Measurements from ENCODE around the gene FGF3.

Gene FGF3

DNA sequence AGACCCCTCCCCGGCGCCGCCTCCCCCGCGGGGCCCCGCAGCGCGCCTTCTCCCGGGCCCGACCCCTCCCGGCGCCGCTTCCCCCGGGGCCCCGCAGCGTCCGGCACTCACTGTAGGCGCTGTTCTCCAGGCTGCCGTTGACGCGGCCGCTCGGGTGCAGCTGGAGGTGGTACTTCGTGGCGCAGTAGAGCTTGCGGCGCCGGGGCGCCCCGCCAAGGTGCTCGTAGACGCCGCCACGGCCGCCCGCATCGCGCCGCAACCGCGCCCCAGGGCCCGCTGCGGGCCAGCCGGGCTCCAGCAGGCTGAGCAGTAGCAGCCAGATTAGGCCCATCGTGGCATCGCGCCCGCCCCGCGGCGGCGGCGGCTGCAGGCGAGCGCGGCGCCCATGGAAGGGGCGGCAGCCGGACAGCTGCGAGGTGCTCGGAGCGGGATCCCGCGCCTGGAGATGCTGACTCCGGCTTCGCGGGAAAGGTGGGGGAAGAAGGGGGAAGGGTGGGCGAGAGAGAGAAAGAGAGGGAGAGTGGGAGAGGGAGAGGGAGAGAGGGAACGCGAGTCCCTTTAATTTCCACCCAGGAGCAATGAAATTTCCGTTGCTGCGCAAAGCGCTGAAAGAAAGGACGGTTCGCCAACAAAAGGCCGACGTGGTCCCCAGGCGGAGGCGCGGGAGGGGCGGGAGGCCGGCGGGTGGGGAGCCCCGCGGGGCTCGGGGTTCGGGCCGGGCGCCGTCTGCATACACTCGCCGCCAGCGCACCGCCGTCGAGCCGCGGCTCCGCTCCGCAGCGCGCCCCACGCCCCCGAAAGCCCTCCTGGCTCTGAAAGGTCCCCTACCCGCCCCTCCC, at the start of gene FGF3:
TSS of gene FGF3 (minus strand) at position 814 of the 839 bp plus-strand sequence. CDS start at position 331, 483 bp downstream.
- no peak for DNase-seq (ENCODE audit: low read depth)

DNA sequence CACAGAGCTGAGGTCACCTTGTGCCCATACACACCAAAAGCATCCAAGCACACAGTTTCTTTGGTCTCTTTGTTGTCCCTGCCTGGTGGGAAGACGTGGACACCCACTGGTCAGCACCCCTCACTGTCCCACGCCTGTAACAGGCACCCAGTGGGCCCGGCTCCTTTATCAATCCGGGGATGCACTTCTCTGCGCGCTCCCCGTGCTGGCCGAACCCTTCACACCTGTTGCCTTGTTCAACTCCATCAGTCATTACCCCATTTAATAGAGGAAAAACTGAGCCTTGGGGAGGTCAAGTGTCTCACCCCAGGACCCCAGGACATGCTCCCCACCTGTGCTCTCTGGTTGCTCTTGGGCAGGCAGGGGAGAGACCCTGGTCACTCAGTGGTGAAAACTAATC, 49.7 kb upstream of the FGF3 start:
- no peak for DNase-seq (ENCODE audit: low read depth)

DNA sequence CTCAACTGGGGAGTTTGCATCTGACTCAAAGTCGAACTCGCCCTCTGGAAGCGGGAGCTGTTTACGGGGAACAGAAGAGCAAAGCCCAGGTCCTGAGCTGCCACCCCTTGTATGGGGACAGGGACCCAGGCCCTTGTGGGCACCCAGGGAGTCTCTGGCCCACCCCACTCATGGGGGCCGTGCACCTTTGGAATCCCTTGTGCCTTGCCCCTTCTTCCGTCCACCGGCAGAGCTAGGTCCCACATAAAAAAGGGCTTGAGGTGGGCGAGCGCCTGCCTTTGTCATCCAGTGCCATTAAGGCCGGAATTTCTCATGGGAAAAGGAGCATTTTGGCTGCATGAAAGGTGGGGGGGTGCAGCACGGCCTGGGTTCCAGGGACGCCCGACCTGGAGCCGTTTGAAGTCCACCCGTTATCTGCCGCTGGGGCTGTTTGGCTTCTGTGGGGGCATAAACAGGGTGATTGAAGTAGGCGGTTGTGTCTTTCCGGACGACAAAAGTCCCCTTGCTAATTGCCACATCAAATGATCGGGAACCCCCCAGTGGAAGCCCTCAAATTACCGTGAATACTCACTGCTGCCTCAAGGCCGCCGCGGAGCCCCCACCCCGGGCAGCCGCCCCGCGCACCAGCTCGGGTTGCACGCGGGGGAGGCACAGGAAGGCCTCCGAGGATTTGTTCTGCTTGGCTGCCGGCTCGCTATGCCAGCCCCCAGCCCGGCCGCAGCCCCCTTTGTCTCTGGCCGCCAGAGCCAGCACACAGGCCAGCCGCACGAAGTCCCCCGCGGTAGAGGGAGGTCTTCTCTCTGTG, 49.0 kb upstream of the FGF3 start:
- DNase-seq (ENCODE audit: low read depth): no peak

DNA sequence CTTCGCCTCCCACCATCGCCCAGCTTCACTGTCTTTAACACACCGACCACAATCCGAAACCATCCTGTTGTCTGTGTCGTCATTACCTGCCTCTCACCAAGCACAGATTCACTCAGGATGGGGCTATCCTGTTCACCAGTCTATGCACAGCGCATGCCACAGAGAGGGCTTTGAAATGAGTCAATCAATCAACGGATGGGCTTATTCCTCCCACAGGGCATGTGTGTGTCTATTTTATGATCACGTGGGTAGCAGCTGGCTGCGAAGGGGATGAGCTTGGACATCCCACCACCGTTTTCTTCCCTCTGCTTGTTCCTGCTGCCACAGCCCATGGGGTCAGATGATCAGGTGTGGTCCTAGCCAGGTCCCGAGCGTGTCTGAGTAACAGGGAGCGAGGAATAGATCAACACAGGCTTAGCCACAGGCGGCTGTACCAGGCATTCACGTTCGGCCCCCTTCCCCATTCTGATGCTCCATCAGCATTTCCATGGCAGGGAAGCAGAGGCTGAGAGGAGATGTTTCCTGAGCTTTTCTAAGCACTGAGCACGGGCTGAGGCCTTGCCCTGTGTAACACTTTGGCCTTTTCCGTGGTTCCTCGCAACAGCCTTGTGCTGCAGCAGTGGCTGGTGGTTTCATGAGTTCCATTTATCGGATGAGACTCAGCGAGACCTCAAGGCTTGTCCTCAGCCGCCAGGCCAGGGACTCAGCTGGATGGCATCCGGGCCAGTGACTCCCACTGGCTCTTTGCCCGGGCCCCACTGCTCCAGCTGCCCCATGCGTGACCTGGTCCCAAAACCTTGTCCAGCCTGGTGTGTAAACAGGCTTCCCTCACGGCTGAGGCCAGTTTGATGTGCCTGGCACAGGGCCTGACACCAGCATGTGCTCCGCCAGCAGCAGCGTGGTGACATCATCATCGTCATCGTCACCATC, 48.1 kb upstream of the FGF3 start:
- no peak for DNase-seq (ENCODE audit: low read depth)

DNA sequence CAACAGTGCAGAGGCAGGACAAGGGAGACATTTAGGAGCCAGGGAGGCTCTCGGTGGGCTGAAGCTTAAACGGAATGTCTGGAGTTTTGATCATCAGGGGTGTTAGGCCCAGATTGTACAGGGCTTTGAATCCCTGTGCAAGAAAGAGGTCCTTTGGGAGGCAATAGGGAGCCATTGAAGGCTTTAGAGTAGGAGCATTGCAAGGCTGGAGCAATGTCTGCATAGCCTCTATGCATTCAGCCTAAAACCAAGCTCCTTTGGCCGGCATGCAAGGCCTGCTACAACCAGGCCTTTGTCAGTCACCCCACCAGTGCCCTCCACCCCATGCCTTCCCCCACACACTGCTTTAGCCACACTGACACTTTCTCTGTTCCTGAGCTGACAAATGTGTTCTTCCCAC, 47.4 kb upstream of the FGF3 start:
- DNase-seq (ENCODE audit: low read depth): no peak

DNA sequence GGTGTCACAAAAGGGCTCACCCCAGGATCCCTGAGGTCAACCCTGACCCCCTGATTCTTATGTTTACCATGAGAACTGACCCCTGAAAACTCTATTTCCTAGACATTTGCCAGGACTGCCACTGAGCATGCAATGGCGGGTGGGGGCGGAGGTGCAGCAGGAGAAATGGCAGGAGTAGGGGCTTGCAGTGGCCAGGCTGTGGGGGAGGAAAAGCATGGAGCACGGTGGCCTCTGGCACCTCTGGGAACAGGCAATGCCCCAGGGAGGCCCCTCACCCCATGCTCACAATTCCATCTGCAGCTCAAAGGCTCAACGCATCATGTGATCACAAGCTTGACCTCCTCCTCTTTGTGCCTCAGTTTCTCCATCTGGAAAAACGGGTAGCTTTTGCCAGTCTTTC, 46.5 kb upstream of the FGF3 start:
- no peak for DNase-seq (ENCODE audit: low read depth)

DNA sequence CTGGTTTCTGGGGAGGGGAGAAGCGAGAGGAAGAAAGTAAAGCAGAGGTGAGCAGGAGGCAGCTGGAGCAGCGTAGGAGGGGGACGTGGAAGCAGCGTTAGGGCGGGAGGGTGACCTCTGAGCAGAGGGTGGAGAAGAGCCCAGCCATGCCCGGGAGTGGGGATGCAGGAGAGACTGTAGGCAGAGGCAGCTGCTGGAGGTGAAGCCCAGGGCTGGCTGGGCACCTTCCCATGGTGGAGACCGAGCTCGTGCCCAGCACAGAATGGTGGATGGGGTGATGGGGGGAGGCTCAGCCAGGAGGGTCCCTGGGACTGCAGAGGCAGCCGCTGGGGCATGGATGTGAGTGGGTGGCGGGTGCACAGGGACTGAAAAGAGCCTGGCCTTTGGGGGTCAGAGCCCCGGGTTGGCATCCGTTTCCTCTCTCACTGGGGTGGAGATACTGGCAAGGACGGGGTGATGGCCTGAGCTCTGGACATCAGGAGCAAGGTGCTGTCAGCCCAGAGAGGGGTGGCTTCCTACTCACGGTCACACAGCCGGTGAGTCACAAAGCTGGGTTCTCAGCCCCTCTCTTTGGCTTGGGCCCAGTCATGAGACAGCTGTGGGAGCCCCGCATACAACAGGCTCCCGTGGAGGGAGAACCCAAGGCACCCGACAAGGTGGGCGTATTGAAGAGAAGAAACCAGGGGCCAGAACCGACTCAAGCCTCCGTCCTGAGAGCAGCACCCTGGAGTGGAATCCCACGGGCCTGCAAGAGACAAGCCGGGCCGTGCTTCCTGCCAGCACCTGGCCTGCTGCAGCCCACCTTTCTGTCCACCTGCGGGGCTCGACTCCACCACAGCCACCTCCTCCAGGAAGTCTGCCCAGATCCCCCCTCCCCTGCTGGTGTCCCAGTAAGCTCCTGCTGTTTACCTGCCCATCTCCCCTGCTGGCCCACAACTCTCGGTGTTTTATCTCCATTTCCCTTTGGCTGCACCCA, 45.8 kb upstream of the FGF3 start:
- no peak for DNase-seq (ENCODE audit: low read depth)

DNA sequence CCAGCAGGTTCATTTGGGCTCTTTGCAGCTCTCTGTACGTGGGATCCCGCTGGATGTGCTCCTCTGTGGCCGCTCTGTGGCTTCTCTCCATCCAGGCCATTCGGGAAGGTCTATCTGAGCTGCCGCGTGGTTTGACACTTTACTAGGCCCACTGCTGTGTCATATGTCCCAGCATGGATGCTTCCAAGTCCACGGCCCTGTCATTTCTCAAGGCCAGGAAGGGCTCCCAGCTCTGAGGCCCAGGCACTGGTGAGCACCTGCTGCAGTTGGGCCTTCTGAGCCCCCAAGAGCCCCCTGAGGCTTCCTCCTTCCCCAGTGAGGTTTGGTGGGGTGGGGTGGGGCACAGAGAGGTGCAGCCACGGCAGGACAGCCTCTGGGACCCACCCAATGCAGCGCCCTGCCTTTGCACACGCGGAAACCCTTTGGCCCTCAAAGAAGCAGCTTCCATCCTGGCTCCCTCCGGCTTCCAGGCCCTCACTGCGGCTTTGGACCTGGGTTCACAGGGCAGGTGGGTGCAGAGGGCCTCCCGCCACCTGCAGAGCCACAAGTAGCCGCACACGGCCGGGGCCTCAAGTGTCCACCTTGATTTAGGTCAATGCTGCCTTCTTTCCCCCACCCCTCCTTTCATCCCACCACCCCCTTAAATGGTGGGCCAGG, 44.5 kb upstream of the FGF3 start:
- no peak for DNase-seq (ENCODE audit: low read depth)

DNA sequence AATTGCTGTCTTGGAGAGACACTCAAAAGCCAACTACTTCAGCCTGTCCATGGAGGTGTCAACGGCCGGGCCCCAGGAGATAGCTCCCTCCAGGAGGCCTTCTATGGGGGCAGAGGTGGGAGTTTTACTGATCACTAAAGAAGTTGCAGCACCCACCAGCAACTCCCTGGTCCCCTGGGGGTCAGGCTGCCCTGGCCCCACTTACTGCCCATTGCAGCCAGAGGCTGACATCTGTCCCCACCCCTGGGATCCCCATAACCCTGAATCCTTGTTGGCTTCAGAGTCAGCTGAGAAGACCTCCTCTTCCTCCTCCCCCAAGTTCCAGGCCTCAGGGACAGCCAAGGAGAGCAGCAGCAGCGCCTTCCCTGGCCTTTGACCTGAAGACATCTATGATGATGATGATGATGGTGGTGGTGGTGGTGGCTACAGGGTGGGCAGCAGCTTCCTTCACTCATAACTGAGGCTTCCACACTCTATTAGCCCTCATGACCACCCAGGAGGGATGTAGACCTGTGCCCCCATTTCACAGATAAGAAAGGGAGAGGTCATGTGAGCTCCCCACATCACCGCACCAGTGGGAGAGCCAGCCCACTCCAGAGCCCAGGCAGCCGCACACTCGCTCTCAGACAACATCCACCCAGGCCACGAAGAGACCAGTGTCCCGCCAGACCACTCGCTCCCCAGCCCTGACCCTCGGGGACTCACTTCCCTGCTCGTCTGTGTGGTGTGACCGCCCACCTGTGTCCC, 43.8 kb upstream of the FGF3 start:
- no peak for DNase-seq (ENCODE audit: low read depth)

DNA sequence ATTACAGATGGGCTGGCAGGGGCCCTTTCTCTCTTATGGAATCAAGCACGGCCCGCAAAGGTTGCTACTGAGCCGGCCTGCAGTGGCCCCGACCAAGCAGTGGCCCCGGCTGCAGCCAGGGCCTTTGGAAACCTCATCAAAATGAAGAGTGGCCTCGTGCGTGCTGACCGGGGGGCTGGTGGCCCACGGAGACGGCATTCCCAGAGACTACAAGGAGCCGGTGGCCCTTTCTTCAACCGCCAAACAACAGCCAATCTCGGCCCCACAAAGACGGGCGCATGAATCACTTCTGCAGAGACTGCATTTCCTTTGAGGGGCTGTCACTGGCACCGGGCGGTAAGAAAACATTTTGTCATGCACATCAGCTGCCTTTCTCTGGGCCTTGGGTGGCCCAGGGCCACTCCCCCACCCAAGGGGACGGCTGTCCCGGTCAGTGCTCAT, 43.1 kb upstream of the FGF3 start:
- DNase-seq (ENCODE audit: low read depth): no peak

DNA sequence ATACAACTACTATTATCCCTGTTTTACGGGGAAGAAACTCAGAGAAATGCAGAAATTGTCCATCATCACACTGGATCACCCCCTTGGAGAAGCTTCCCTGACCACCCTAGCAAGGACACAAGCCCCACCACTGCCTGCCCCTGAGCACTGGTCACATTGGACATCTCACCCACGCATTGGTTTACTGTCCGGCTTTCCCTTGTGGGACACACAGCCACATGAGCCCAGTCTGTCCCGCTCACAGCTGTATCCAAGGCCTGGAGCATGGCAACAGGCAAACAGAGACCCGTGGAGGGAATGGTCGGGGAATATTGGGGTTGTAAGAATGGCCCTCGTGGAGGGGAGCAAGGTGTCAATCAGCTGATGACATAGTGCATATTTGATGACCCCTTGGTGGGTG, 42.7 kb upstream of the FGF3 start:
- no peak for DNase-seq (ENCODE audit: low read depth)

DNA sequence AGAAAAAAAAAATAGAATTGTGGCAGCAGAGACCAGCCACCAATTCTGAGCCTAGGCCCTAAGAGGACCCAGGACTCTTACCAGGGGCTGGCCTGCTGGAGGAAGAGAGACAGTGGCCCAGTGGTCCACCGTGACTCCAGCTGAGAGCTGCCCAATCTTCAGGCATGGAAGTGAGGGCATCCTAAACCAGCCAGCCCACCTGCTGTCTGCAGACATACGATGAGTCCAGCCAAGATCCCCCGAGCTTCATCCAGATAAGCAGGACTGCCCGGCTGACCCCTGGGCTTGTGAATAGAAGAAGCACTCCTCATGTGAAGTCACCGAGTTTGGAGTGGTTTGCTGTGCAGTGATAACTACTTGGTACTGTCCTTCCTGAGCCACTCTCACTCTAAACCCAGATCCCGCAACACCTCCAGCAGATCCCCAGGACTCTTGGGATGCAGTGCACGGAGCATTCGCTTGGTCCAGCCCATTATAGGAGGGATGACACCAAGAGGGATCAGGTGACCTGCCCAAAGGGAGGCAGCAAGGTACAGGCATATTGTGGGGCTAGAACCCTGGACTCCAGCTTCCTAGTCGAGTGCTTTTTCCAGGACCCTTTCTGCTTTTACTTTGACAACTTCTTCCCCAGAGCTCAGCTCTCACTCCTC, 41.7 kb upstream of the FGF3 start:
- DNase-seq (ENCODE audit: low read depth): no peak

DNA sequence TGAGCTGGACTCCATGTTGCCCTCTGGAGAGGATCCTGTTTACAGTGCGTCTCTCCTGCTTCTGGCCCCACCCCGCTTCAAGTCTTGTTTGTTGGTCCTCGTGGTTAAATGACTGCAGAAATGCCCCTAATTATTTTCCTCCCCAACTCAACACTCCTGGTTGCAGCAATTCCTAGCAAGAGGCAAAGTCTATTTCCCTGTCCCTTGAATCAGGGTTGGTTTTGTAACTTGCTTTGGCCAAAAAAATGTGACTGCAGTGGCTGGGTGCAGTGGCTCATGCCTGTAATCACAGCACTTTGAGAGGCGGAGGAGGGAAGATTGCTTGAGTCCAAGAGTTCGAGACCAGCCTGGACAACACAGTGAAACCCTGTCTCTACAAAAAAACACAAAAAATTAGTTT, 41.0 kb upstream of the FGF3 start:
- DNase-seq (ENCODE audit: low read depth): no peak

DNA sequence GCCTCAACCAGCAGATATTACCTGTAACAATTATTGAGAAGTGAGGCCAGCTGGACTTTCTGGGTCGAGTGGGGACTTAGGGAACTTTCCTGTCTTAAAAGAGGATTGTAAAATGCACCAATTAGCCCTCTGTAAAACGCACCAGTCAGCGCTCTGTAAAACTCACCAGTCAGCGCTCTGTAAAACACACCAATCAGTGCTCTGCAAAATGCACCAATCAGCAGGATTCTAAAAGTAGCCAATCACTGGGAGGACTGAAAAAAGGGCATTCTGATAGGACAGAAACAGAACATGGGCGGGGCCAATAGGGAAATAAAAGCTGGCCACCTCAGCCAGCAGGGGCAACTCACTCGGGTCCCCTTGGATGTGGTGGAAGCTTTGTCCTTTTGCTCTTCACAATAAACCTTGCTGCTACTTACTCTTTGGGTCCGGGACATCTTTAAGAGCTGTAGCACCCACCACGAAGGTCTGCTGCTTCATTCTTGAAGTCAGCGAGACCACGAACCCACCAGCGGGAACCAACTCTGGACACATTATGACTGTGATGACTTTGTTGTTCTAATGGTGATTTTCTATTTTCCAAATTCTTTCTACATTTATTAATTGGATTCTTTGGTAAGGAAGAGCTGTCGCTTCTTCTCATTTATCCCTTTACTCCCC, 40.2 kb upstream of the FGF3 start:
- no peak for DNase-seq (ENCODE audit: low read depth)

DNA sequence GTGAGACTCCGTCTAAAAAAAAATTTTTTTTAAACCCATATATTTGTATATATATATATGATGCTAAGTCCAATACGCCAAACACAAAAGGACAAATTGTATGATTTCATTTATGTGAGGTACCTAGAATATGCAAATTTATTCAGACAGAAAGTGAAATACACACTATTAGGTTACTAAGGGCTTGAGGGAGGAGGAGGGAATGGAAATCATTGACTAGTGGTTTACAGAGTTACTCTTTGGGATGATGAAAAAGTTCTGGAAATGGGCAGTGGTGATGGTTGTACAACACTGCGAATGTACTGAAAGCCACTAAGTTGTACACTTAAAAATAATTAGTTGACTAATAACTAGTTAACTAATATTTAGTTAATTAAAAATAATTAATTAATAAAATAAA, 36.2 kb upstream of the FGF3 start:
- no peak for DNase-seq (ENCODE audit: low read depth)

DNA sequence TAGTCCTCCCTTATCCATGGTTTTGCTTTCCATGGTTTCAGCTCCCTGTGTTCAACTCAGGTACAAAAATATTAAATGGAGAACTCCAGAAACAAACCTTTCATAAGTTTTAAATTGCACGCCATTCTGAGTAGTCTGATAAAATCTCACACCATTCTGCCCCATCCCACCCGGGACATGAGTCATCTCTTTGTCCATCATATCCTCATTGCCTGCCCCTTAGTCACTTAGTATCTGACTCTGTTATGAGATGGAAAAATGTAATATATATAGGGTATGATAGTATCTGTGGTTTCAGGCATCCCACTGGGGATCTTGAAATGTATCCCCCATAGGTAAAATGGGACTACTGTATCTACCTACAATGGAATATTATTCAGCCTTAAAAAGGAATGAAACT, 35.5 kb upstream of the FGF3 start:
- peak; percentile 4 for DNase-seq (ENCODE audit: low read depth)

DNA sequence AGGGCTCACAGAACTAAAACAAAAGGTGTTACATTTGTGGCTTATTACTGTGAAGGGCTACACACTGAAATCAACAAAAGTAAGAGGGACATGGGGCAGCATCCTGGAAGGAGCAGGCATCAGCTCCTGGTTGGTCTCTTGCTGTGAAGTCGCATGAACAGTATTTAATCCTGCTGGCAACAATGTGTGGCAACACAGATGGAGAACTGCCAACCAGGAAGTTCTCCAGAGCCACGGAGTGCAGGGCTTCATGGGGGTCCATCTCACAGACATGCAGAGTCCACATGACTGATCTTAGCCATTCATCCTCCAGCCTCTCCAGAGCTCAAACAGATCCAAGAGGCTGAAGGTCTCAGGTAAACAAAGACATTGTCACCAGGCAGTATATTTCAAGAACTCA, 32.8 kb upstream of the FGF3 start:
- DNase-seq (ENCODE audit: low read depth): no peak

DNA sequence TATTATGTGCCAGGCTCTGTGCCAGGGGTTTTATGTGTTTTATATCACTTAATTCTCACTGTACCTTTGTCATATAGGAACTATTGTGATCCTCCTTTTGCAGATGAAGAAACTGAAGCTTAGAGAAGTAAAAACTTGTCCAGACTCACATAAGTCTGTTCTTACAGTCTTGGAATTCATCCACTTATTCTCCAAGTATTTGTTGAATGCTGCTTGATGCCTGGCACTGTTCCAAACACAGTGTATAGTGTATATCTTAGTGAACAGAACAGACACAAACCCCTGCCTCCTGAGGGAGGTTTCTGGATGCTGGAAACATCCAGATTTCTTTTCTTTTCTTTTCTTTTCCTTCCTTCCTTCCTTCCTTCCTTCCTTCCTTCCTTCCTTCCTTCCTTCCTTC, 29.0 kb upstream of the FGF3 start:
- DNase-seq (ENCODE audit: low read depth): no peak

DNA sequence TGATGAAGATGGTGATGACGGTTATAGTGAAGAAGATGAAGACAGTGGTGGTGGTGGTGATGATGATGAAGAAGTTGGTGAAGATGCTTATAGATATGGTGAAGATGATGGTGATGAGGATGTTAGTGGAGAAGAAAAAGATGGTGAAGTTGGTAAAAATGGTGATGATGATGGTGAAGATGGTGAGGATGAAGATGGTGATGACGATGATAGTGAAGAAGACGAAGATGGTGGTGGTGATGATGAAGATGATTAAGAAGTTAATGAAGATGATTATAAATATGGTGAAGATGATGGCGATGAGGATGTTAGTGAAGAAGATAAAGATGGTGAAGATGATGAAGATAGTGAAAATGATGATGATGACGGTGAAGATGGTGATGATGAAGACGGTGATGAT, 25.2 kb upstream of the FGF3 start:
- DNase-seq (ENCODE audit: low read depth): no peak
